Spleen (tissue), 7 donors: ENCODE data around the gene SLC38A10.

ENCODE experiments used
- CTCF ChIP-seq, 11 experiments: fragments of 200-600 bp in 7 of 11; fragments of 450-650 bp in 4 of 11; sonication (generic) in 4 of 11; IDR thresholded peaks in 8 of 11; conservative IDR thresholded peaks in 3 of 11; 1 replicate in 7 of 11; 2 replicates in 4 of 11; pipeline versions ENCODE4 v1.4.0 to v1.8.0; 2016 to 2021; ENCODE audit warnings: antibody characterized with exemption in 11 of 11, inconsistent platforms in 4 of 11, mild to moderate bottlenecking in 1 of 11
- POLR2A ChIP-seq, 3 donors: fragments of 450-650 bp; IDR thresholded peaks; one replicate each; pipeline ENCODE4 v1.5.1; 2017; ENCODE audit warnings: antibody characterized with exemption in 3 of 3, mild to moderate bottlenecking in 1 of 3
- POLR2AphosphoS5 ChIP-seq, 3 donors: sonication (generic); formaldehyde crosslinking; IDR thresholded peaks; one replicate each; pipeline ENCODE4 v1.5.1; 2017; ENCODE audit warnings: antibody characterized with exemption in 3 of 3
- donor health status: DM: no; HTN: no; CAD: no; lungs with moderate emphysema.
- donor health status: DM: no; HTN: no; CAD: no.
- donor health status: DM: no; HTN: no; CAD: no.

GRCh38 chr17:81260171-81260570, 34.9 kb downstream of the SLC38A10 start:
- TF ChIP-seq CTCF (IDR thresholded peaks at IDR 0.05 in 8 of 11, conservative IDR thresholded peaks at IDR 0.05 in 3 of 11) (no peak), POLR2AphosphoS5 (IDR thresholded peaks at IDR 0.05) (no peak), POLR2A (IDR thresholded peaks at IDR 0.05) (no peak)
